H9 (cell line): ENCODE measurements around the gene SRP72. TPM values are rescaled to one million over a fixed set of nuclear protein-coding genes. Genes with fewer than 3 reads are reported as not detected.
A peak's percentile ranks its signal among the peaks of the same experiment; 100 is the strongest.

Experiments
- DNase-seq: peaks from one replicate; pipeline ENCODE4 v3.0.0-alpha.2; 2017
- H2AFZ ChIP-seq: one replicate; pipeline ENCODE4 v1.6.1; 2013; ENCODE audit warnings: mild to moderate bottlenecking, low read length, control low read depth, moderate library complexity
- H2AK5ac ChIP-seq: 2 replicates; pipeline ENCODE4 v1.6.1; 2013; ENCODE audit warnings: low read length, control low read depth, mixed read lengths; ENCODE audit not compliant: insufficient read length
- H2BK120ac ChIP-seq: one replicate; pipeline ENCODE4 v1.6.1; 2013; ENCODE audit warnings: low read depth, mild to moderate bottlenecking, low read length, control low read depth, inconsistent platforms; ENCODE audit not compliant: poor library complexity, severe bottlenecking
- H2BK12ac ChIP-seq: 2 replicates; pipeline ENCODE4 v1.6.1; 2013; ENCODE audit warnings: low read length, control low read depth, mixed read lengths, low read depth; ENCODE audit not compliant: insufficient read length
- H2BK15ac ChIP-seq: 2 replicates; pipeline ENCODE4 v1.6.1; 2013; ENCODE audit warnings: low read depth, low read length, control low read depth
- H2BK20ac ChIP-seq: one replicate; pipeline ENCODE4 v1.6.1; 2013; ENCODE audit warnings: low read depth, mild to moderate bottlenecking, low read length, control low read depth, inconsistent platforms; ENCODE audit not compliant: poor library complexity, severe bottlenecking
- H2BK5ac ChIP-seq: 2 replicates; pipeline ENCODE4 v1.6.1; 2013; ENCODE audit warnings: low read length, control low read depth, mixed read lengths; ENCODE audit not compliant: insufficient read length
- H3K14ac ChIP-seq: 2 replicates; pipeline ENCODE4 v1.6.1; 2013; ENCODE audit warnings: low read length, control low read depth; ENCODE audit not compliant: insufficient read depth
- H3K18ac ChIP-seq: 2 replicates; pipeline ENCODE4 v1.6.1; 2013; ENCODE audit warnings: low read depth, mild to moderate bottlenecking, mixed read lengths, low read length, control low read depth; ENCODE audit not compliant: insufficient read length
- H3K23ac ChIP-seq: 2 replicates; pipeline ENCODE4 v1.6.1; 2013; ENCODE audit warnings: low read length, control low read depth, mixed read lengths, low read depth; ENCODE audit not compliant: insufficient read length
- H3K23me2 ChIP-seq: 2 replicates; pipeline ENCODE4 v1.6.1; 2013; ENCODE audit warnings: low read depth, mild to moderate bottlenecking, mixed read lengths, low read length, control low read depth; ENCODE audit not compliant: insufficient read length, poor library complexity, severe bottlenecking
- H3K27ac ChIP-seq: 2 replicates; pipeline ENCODE4 v1.5.1; 2013; ENCODE audit warnings: low read length, control low read depth, mixed read lengths, low read depth; ENCODE audit not compliant: insufficient read length
- H3K27me3 ChIP-seq: 2 replicates; pipeline ENCODE4 v1.6.1; 2013; ENCODE audit warnings: low read length, control low read depth, inconsistent platforms; ENCODE audit not compliant: insufficient read depth
- H3K4ac ChIP-seq: 2 replicates; pipeline ENCODE4 v1.6.1; 2013; ENCODE audit warnings: low read depth, mild to moderate bottlenecking, control low read depth, inconsistent platforms, low read length, moderate library complexity
- H3K4me1 ChIP-seq: 2 replicates; pipeline ENCODE4 v1.6.1; 2013; ENCODE audit warnings: low read length, control low read depth, inconsistent platforms; ENCODE audit not compliant: insufficient read depth
- H3K4me2 ChIP-seq: 2 replicates; pipeline ENCODE4 v1.6.1; 2013; ENCODE audit warnings: low read length, control low read depth, mixed read lengths; ENCODE audit not compliant: insufficient read length, insufficient read depth
- H3K56ac ChIP-seq: 2 replicates; pipeline ENCODE4 v1.6.1; 2013; ENCODE audit warnings: low read depth, mild to moderate bottlenecking, mixed read lengths, low read length, control low read depth; ENCODE audit not compliant: insufficient read length
- H3K79me1 ChIP-seq: 2 replicates; pipeline ENCODE4 v1.6.1; 2013; ENCODE audit warnings: low read depth, mild to moderate bottlenecking, moderate library complexity, low read length, control low read depth, inconsistent platforms; ENCODE audit not compliant: insufficient read depth, poor library complexity, severe bottlenecking
- H3K79me2 ChIP-seq: 2 replicates; pipeline ENCODE4 v1.6.1; 2013; ENCODE audit warnings: low read length, control low read depth, inconsistent platforms; ENCODE audit not compliant: insufficient read depth
- H3K9ac ChIP-seq: 2 replicates; pipeline ENCODE4 v1.6.1; 2013; ENCODE audit warnings: low read length, control low read depth, mixed read lengths; ENCODE audit not compliant: insufficient read length; ENCODE audit errors: extremely low read depth
- H3K9me3 ChIP-seq: one replicate; pipeline ENCODE4 v1.6.1; 2013; ENCODE audit warnings: low read depth, low read length, inconsistent platforms; ENCODE audit not compliant: control insufficient read depth
- H3T11ph ChIP-seq: one replicate; pipeline ENCODE4 v1.6.1; 2013; ENCODE audit warnings: mild to moderate bottlenecking, low read length, control low read depth, inconsistent platforms
- H4K20me1 ChIP-seq: one replicate; pipeline ENCODE4 v1.6.1; 2013; ENCODE audit not compliant: control insufficient read depth, insufficient read length, insufficient read depth
- H4K5ac ChIP-seq: 2 replicates; pipeline ENCODE4 v1.6.1; 2013; ENCODE audit warnings: low read depth, mild to moderate bottlenecking, mixed read lengths, low read length, control low read depth; ENCODE audit not compliant: insufficient read length
- H4K8ac ChIP-seq: replicated peaks from 2 replicates; pipeline ENCODE4 v1.6.1; 2013; ENCODE audit warnings: low read length, control low read depth, mixed read lengths, low read depth; ENCODE audit not compliant: insufficient read length
- H4K91ac ChIP-seq: 2 replicates; pipeline ENCODE4 v1.6.1; 2013; ENCODE audit warnings: low read depth, mild to moderate bottlenecking, moderate library complexity, mixed read lengths, low read length, control low read depth; ENCODE audit not compliant: insufficient read length
- H3K27ac Mint-ChIP-seq, 3 experiments: 2 replicates in 2 of 3; 3 replicates in 1 of 3; pipeline ENCODE4 v1.8.0; 2020 to 2021; ENCODE audit warnings: mixed read lengths in 3 of 3, mild to moderate bottlenecking in 1 of 3, moderate library complexity in 1 of 3
- H3K27me3 Mint-ChIP-seq: 2 replicates; pipeline ENCODE4 v1.8.0; 2021; ENCODE audit warnings: low read depth, mild to moderate bottlenecking, moderate library complexity, mixed read lengths
- H3K36me3 Mint-ChIP-seq, 3 experiments: 2 replicates in 2 of 3; 3 replicates in 1 of 3; pipeline ENCODE4 v1.8.0; 2020 to 2021; ENCODE audit warnings: low read depth in 3 of 3, mixed read lengths in 3 of 3; ENCODE audit not compliant: insufficient read depth in 1 of 3
- H3K4me1 Mint-ChIP-seq, 2 experiments: 2 replicates each; pipeline ENCODE4 v1.8.0; 2020; ENCODE audit warnings: mixed read lengths in 2 of 2
- H3K4me3 Mint-ChIP-seq, 2 experiments: 2 replicates in 1 of 2; 3 replicates in 1 of 2; pipeline ENCODE4 v1.8.0; 2020 to 2021; ENCODE audit warnings: mild to moderate bottlenecking in 2 of 2, mixed read lengths in 2 of 2, moderate library complexity in 1 of 2
- H3K9me3 Mint-ChIP-seq, 2 experiments: 2 replicates in 1 of 2; 3 replicates in 1 of 2; pipeline ENCODE4 v1.8.0; 2020; ENCODE audit warnings: mild to moderate bottlenecking in 2 of 2, mixed read lengths in 2 of 2, moderate library complexity in 1 of 2
- CTCF ChIP-seq: fragments of 200-600 bp; sonication (generic); conservative IDR thresholded peaks from 3 replicates; pipeline ENCODE4 v1.8.0; 2021; ENCODE audit warnings: antibody characterized with exemption, mild to moderate bottlenecking
- total RNA-seq: library from RNA; stranded (reverse); gene quantifications from 2 replicates; pipeline ENCODE4 v1.2.1, GENCODE V29; 2021

Gene SRP72
- total RNA-seq, 1 experiment from 2014 or later, result 141 TPM

DNA sequence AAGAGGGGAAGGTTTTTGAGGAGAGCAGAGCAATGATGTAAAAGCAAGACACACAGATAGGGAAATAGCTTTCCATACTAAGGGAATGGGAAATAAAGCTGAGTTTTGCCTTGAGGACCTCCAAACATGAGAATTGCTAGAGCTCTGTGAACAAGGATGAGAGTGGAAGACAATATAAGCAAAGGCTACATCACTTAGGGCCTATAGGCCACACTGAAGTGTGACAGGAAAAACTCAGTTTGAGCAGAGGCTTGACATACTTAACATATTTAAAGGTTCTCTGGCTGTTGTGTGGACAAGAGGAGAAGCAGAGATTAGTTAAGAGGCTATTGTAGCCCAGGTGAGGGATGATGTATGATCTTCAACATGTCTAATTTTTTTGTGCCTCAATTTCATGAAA, 5.3 kb upstream of the SRP72 start:
- H3K18ac ChIP-seq, result no peak overlapping the region
- H4K5ac ChIP-seq, result no peak overlapping the region
- no peak overlapping the region for H3K56ac ChIP-seq
- no peak overlapping the region for H2AFZ ChIP-seq
- no peak overlapping the region for H2BK20ac ChIP-seq
- H3K27me3 ChIP-seq, result no peaks in the 10 kb centered on the region
- no peak overlapping the region for H3K4me2 ChIP-seq
- H3K9ac ChIP-seq, result no peak overlapping the region
- H2BK15ac ChIP-seq, result no peak overlapping the region
- no peak overlapping the region for H2BK120ac ChIP-seq
- H3K79me1 ChIP-seq, result no peaks in the 10 kb centered on the region
- H3K14ac ChIP-seq, result no peak overlapping the region
- no peak overlapping the region for H3K27ac ChIP-seq
- Mint-ChIP-seq H3K36me3 (peaks cover 27 to 58% (median 36%) of the 10 kb centered on the region in 3 experiments), H3K4me3 (no peak overlapping the region), H3K4me1 (peaks cover 14 to 16% of the 10 kb centered on the region in 2 experiments), H3K27me3 (peaks cover 2% of the 10 kb centered on the region; the same call in 1 of the 2 replicates), H3K9me3 (peaks cover 0 to 4% of the 10 kb centered on the region in 2 experiments; a peak in 1 of 5 replicates), H3K27ac (peak overlapping the region in 1 of 3 experiments; percentile 18; a peak in 1 of 7 replicates)
- no peak overlapping the region for H2AK5ac ChIP-seq
- no peak overlapping the region for H2BK12ac ChIP-seq
- no peak overlapping the region for H4K91ac ChIP-seq
- H3K79me2 ChIP-seq, result peaks cover 2% of the 10 kb centered on the region; the same call in 1 of the 2 replicates
- no peak for DNase-seq
- no peaks in the 10 kb centered on the region for H3K9me3 ChIP-seq
- no peak overlapping the region for H2BK5ac ChIP-seq
- H3K4ac ChIP-seq, result no peak overlapping the region
- H3T11ph ChIP-seq, result no peak overlapping the region
- no peaks in the 10 kb centered on the region for H3K4me1 ChIP-seq
- TF ChIP-seq CTCF, result no peak
- no peak overlapping the region for H3K23ac ChIP-seq
- H4K20me1 ChIP-seq, result no peaks in the 10 kb centered on the region
- H3K23me2 ChIP-seq, result peaks cover 9% of the 10 kb centered on the region
- no peak overlapping the region for H4K8ac ChIP-seq
